BE2C (cell line): ENCODE data around the gene LRRIQ1.

Experiments used
- DNase-seq: peaks from one replicate; pipeline ENCODE4 v3.0.0-alpha.2; 2020
- H3K27me3 ChIP-seq: fragments of 250-450 bp; sonication (Bioruptor Pico); 2 replicates; pipeline ENCODE4 v1.5.1; 2020; ENCODE audit warnings: mild to moderate bottlenecking
- H3K36me3 ChIP-seq: fragments of 250-450 bp; sonication (Bioruptor Pico); 2 replicates; pipeline ENCODE4 v1.5.1; 2020; ENCODE audit warnings: mild to moderate bottlenecking
- H3K4me1 ChIP-seq: fragments of 250-450 bp; sonication (Bioruptor Pico); 2 replicates; pipeline ENCODE4 v1.5.1; 2020
- H3K4me3 ChIP-seq: 2 replicates; pipeline ENCODE4 v1.5.1; 2011; ENCODE audit warnings: low read depth, low read length
- H3K9me3 ChIP-seq: fragments of 250-450 bp; sonication (Bioruptor Pico); 2 replicates; pipeline ENCODE4 v1.5.1; 2020
- CTCF ChIP-seq: IDR thresholded peaks from 2 replicates; pipeline ENCODE4 v1.5.1; 2012; ENCODE audit warnings: mild to moderate bottlenecking, low read depth, low read length

The LRRIQ1 gene

GRCh38 chr12:85281636-85282312 lies 245.6 kb downstream of the LRRIQ1 start:
- Histone ChIP-seq H3K4me3 (no peak overlapping the region), H3K27me3 (peaks cover 94% of the 10 kb centered on the region), H3K9me3 (0 out of 2 replicates have a peak, but pooled peaks cover 3% of the 10 kb centered on the region), H3K4me1 (no peaks in the 10 kb centered on the region), H3K36me3 (no peaks in the 10 kb centered on the region)
- no peak for DNase-seq
- no peak for TF ChIP-seq CTCF

GRCh38 chr12:85283560-85283959 lies 247.4 kb downstream of the LRRIQ1 start:
- no peaks in the 10 kb centered on the region for H3K4me1 ChIP-seq

More at GRCh38 chr12:85283560-85283959, 247.4 kb downstream of the LRRIQ1 start:
- no peak for TF ChIP-seq CTCF
- H3K27me3 ChIP-seq, result peaks cover 88% of the 10 kb centered on the region
- H3K36me3 ChIP-seq, result no peaks in the 10 kb centered on the region
- 0 out of 2 replicates have a peak, but pooled peaks cover 3% of the 10 kb centered on the region for H3K9me3 ChIP-seq
- DNase-seq, result no peak
- no peak overlapping the region for H3K4me3 ChIP-seq
